ENCODE measurements around the gene TMPRSS11F.
"Not testable (repeated sequence)": the region's sequence is repeated elsewhere in the genome, so short reads cannot be mapped to it uniquely, and the experiment has no call there.

TMPRSS11F gene

GRCh38 chr4:68129793-68130192 lies at the start of gene TMPRSS11F:
TSS of gene TMPRSS11F (minus strand) at chr4:68129869. CDS start at chr4:68129820, 49 bp downstream.
- no peak for DNase-seq
- in situ Hi-C loops (cut with HindIII; ENCODE audit: low pct_ligation_motif_present, low pct_unique_long_range_greater_than_20kb, low sequenced_read_pairs) = no loop called here

GRCh38 chr4:68176904-68177303 lies 47.2 kb upstream of the TMPRSS11F start:
- no peak for DNase-seq
- in situ Hi-C loops (cut with HindIII; ENCODE audit: low pct_ligation_motif_present, low pct_unique_long_range_greater_than_20kb, low sequenced_read_pairs) = no loop called here

- no peak for DNase-seq
- in situ Hi-C loops (cut with HindIII; ENCODE audit: low pct_ligation_motif_present, low pct_unique_long_range_greater_than_20kb, low sequenced_read_pairs) = no loop called here
Observed at GRCh38 chr4:68176500-68176899, 46.8 kb upstream of the TMPRSS11F start.

GRCh38 chr4:68175562-68176155 lies 46.0 kb upstream of the TMPRSS11F start:
- in situ Hi-C loops (cut with HindIII; ENCODE audit: low pct_ligation_motif_present, low pct_unique_long_range_greater_than_20kb, low sequenced_read_pairs) = no loop called here
- DNase-seq = peak; percentile 54

DNA sequence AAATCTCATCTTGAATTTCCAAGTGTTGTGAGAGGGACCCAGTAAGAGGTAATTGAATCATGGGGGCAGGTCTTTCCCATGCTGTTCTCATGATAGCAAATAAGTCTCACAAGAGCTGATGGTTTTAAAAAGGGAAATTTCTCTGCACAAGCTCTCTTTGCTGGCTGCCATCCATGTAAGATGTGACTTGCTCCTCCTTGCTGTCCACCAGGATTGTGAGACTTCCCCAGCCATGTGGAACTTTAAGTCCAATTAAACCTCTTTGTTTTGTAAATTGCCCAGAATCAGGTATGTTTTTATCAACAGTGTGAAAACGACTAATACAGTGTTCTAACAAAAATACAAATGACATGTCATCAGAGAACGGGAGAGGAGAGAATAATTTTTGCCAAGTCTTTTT lies 44.7 kb upstream of the TMPRSS11F start:
- in situ Hi-C loops (cut with HindIII; ENCODE audit: low pct_ligation_motif_present, low pct_unique_long_range_greater_than_20kb, low sequenced_read_pairs); DNase-seq: not testable (repeated sequence)

GRCh38 chr4:68172147-68172546 lies 42.5 kb upstream of the TMPRSS11F start:
- DNase-seq; in situ Hi-C loops (cut with HindIII; ENCODE audit: low pct_ligation_motif_present, low pct_unique_long_range_greater_than_20kb, low sequenced_read_pairs): not testable (repeated sequence)

GRCh38 chr4:68167706-68168105 lies 38.0 kb upstream of the TMPRSS11F start:
- DNase-seq = no peak
- in situ Hi-C loops (cut with HindIII; ENCODE audit: low pct_ligation_motif_present, low pct_unique_long_range_greater_than_20kb, low sequenced_read_pairs) = no loop called here

DNA sequence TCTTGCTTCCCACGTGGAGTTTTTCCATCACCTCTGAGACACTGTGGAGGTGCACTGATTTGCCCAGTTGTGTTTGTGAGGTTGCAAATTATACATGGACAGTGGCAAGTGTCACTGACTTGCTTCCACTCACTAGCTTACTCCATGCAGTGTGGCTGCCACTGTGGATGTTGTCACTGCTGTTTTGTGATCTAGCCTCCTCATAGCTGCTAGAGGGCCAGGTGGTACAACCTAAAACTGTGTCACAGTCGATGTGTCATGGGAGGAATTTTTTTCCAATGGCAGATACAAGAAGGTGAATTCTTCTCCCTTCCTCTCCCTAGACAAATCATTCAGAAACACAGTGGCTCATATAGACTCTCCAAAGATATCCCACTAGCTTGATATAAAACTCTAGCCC lies 37.5 kb upstream of the TMPRSS11F start:
- in situ Hi-C loops (cut with HindIII; ENCODE audit: low pct_ligation_motif_present, low pct_unique_long_range_greater_than_20kb, low sequenced_read_pairs) = no loop called here
- DNase-seq = no peak

- DNase-seq = no peak
- in situ Hi-C loops (cut with HindIII; ENCODE audit: low pct_ligation_motif_present, low pct_unique_long_range_greater_than_20kb, low sequenced_read_pairs) = no loop called here
Observed at GRCh38 chr4:68163754-68164153, 34.1 kb upstream of the TMPRSS11F start.

GRCh38 chr4:68162196-68162595 lies 32.5 kb upstream of the TMPRSS11F start:
- in situ Hi-C loops (cut with HindIII; ENCODE audit: low pct_ligation_motif_present, low pct_unique_long_range_greater_than_20kb, low sequenced_read_pairs) = no loop called here
- DNase-seq = no peak

- DNase-seq = no peak
- in situ Hi-C loops (cut with HindIII; ENCODE audit: low pct_ligation_motif_present, low pct_unique_long_range_greater_than_20kb, low sequenced_read_pairs) = no loop called here
Observed at GRCh38 chr4:68152411-68152810, 22.7 kb upstream of the TMPRSS11F start.

GRCh38 chr4:68148800-68149685 lies 19.4 kb upstream of the TMPRSS11F start:
- in situ Hi-C loops (cut with HindIII; ENCODE audit: low pct_ligation_motif_present, low pct_unique_long_range_greater_than_20kb, low sequenced_read_pairs) = no loop called here
- no peak for DNase-seq

DNA sequence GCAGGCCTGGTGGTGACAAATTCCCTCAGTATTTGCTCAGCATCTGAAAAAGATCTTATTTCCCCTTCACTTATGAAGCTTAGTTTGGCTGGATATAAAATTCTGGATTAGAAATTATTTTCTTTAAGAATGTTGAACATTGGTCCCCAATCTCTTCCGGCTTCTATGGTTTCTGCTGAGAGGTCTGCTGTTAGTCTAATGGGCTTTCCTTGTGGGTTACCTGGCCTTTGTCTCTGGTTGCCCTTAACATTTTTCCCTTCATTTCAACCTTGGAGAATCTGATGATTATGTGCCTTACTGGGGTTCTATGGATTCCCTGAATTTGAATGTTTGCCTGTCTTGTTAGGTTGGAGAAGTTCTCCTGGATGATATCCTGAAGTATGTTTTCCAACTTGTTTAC lies 17.4 kb upstream of the TMPRSS11F start:
- DNase-seq = no peak
- in situ Hi-C loops (cut with HindIII; ENCODE audit: low pct_ligation_motif_present, low pct_unique_long_range_greater_than_20kb, low sequenced_read_pairs) = no loop called here

DNA sequence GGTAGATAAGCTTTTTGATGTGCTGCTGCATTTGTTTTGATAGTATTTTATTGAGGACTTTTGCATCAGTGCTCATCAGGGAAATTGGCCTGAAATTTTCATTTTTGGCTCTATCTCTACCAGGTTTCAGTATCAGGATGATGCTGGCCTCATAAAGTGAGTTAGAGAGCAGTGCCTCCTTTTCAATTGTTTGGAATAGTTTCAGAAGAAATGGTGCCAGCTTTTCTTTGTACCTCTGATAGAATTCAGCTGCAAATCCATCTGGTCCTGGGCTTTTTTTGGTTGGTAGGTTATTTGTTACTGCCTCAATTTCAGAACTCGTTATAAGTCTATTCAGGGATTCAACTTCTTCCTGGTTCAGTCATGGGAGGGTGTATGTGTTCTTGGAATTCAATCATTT lies 15.6 kb upstream of the TMPRSS11F start:
- in situ Hi-C loops (cut with HindIII; ENCODE audit: low pct_ligation_motif_present, low pct_unique_long_range_greater_than_20kb, low sequenced_read_pairs) = no loop called here
- no peak for DNase-seq

- DNase-seq = no peak
- in situ Hi-C loops (cut with HindIII; ENCODE audit: low pct_ligation_motif_present, low pct_unique_long_range_greater_than_20kb, low sequenced_read_pairs) = no loop called here
Observed at GRCh38 chr4:68141852-68142251, 12.2 kb upstream of the TMPRSS11F start.

- DNase-seq = no peak
- in situ Hi-C loops (cut with HindIII; ENCODE audit: low pct_ligation_motif_present, low pct_unique_long_range_greater_than_20kb, low sequenced_read_pairs) = no loop called here
Observed at GRCh38 chr4:68132342-68132741, 2.7 kb upstream of the TMPRSS11F start.

GRCh38 chr4:68124262-68124661 lies 5.4 kb downstream of the TMPRSS11F start:
- DNase-seq = no peak
- in situ Hi-C loops (cut with HindIII; ENCODE audit: low pct_ligation_motif_present, low pct_unique_long_range_greater_than_20kb, low sequenced_read_pairs) = no loop called here

DNA sequence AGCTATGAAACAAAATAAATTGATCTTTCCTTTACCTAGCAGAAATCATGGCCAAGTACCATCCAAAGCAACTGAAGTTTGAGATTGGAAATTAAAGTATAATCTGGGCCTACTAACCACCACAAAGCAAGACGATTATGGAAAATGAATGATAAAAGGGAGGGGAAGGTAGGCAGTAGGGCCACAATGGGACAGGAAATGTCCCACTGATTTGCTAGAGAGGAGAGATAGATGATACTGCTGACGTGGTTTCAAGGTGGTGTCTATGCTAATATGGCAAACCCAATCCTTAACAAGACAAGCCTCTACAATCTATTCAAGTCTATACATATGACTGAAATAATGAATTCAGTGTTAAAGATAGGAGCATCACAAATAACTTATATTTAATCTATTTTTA lies 6.1 kb downstream of the TMPRSS11F start:
- DNase-seq = no peak
- in situ Hi-C loops (cut with HindIII; ENCODE audit: low pct_ligation_motif_present, low pct_unique_long_range_greater_than_20kb, low sequenced_read_pairs) = no loop called here

- DNase-seq = no peak
- in situ Hi-C loops (cut with HindIII; ENCODE audit: low pct_ligation_motif_present, low pct_unique_long_range_greater_than_20kb, low sequenced_read_pairs) = no loop called here
Observed at GRCh38 chr4:68119921-68120320, 9.7 kb downstream of the TMPRSS11F start.

GRCh38 chr4:68110441-68110840 lies 19.2 kb downstream of the TMPRSS11F start:
- in situ Hi-C loops (cut with HindIII; ENCODE audit: low pct_ligation_motif_present, low pct_unique_long_range_greater_than_20kb, low sequenced_read_pairs) = no loop called here
- no peak for DNase-seq
